ENCODE measurements around the gene CTNND2.

GRCh38 chr5:11737010-11737409, 167.2 kb downstream of the CTNND2 start:
- TF ChIP-seq CTCF (IDR thresholded peaks at IDR 0.05 in 4 of 5, conservative IDR thresholded peaks at IDR 0.05 in 1 of 5) (no peak), POLR2A (IDR thresholded peaks at IDR 0.05) (no peak)
